GM18868 (cell line): Measurements from ENCODE around the gene ASPRV1.
"Not testable (repeated sequence)": the region's sequence is repeated elsewhere in the genome, so short reads cannot be mapped to it uniquely, and the experiment has no call there.

Experiments used
- ATAC-seq: cut with Tn5 transposase; IDR thresholded peaks from one replicate; pipeline ENCODE4 v1.9.1; 2021; ENCODE audit warnings: mild to moderate bottlenecking, moderate library complexity; ENCODE audit not compliant: unreplicated experiment

The ASPRV1 gene

DNA sequence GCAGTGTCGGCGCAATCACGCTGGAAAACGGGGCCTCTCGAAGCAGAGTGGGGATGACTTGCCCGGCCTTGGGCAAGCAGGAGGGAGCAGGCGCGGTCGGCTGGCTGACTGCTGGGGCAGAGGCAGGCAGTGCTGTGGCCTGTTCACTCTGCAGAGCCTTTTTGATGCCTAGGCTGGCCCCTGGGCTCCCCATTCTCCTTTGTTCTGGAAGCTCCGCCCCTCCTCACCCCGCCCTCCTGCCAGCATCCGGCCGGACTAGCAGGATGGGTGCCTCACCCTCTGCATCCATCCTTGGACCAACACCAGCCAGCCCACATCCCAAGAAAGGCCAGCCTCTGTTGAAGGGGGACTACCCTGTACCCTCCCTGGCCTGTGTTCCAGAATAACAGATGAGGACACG lies at the start of gene ASPRV1:
ASPRV1 (minus strand) TSS at position 136 of the 400 bp plus-strand sequence. CDS start 195 bp downstream, outside the sequence.
- ATAC-seq, result no peak

DNA sequence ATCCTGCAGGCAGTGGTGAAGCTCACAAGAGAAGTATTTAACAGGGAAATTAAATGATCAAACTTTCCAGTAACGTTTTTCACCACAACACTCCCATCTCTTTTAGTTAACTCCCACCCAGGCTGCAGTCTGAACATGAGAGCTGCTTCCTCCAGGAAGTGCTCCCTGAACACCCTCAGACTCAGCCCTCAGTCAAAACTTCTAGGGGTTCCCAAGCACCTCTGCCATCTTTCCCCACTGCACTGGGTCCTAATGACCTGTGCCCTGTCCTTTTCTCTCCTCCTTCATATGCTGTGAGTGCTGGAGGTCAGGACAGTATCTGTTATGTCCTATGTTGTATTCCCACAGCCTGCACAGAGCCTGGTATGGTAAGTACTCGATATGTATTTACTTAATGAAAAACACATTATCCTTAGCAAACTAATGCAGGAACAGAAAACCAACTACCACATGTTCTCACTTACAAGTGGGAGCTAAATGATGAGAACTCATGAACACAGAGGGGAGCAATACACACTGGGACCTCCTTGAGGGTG lies 49.2 kb upstream of the ASPRV1 start:
- ATAC-seq, result no peak

DNA sequence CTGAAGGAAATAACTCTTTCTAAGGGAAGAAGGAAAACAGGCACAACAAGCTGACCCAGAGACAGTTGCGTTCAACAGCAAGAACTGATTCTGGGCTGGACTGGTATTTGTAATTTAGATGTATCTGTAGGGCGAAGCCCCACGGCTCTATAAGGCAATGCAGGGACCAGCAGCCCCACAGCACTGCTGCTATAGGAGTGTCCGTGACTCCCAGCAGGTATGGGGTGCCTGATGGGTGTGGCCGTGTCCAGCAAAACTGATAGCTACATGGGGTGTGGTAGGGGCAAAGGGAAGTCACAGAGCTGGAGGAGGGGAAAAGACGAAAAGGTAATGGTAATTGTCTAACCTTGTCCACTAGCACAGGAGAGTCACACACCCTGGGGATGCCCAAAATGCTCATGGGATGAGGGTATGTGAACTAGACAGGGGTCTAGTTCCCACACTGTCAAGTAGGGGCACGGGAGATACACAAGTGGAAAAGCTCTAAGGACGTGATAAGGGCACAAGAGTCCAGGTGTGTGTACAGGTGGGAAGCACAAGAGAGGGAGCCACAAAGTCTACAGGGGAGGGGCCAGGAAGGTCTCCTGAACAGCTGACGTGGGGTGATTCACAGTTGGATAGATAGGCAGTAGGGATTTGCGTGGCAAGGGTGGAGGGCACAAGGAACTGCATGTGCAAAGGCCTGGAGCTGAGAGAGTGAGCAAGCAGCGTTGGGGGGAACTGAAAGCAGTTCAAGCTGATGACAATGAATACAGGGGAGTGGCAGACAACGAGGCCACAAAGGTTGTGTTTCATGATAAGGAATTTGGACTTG lies 48.5 kb upstream of the ASPRV1 start:
- no peak for ATAC-seq

DNA sequence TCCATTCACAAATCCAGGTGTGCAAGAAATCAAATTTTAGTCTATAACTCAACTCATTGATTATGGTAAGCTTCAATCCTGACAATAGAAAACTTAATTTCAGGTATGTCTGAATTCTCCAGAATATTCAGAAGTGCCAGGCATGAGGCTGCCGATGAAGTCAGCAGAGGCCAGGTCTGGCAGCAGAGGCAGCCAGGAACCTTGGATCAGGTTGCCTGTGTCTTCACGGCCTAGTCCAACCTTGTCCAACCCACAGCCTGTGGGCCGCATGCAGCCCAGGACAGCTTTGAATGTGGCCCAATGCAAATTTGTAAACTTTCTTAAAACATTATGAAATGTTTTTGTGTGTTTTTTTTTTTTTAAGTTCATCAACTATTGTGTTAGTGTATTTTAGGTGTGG lies 46.9 kb upstream of the ASPRV1 start:
- no peak for ATAC-seq

DNA sequence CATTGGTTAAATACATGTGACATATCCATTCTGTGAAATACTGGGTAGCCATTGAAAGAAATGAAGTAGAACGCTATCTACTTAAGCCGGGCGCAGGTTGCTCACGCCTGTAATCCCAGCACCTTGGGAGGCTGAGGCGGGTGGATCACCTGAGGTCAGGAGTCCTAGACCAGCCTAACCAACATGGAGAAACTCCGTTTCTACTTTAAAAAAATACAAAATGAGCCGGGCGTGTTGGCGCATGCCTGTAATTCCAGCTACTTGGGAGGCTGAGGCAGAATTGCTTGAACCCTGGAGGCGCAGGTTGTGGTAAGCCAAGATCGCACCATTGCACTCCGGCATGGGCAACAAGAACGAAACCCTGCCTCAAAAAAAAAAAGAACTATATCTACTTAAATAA lies 45.7 kb upstream of the ASPRV1 start:
- ATAC-seq, result no peak

DNA sequence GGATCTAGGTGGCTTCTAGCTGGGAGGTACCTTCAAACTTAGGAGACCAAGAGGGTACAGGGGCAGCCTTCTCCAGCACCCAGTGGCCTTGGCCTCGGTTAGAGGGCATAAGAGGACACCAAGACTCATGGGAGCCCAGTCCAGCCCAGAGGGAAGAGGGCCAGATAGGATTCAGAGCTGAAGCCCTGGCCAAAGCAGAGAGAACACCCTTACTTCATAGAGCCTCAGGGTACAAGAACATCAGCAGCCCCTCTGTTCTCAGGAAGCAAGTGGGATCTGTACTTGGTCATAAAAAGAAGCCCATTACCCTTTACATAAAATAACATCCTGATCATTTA lies 45.0 kb upstream of the ASPRV1 start:
- ATAC-seq, result no peak

DNA sequence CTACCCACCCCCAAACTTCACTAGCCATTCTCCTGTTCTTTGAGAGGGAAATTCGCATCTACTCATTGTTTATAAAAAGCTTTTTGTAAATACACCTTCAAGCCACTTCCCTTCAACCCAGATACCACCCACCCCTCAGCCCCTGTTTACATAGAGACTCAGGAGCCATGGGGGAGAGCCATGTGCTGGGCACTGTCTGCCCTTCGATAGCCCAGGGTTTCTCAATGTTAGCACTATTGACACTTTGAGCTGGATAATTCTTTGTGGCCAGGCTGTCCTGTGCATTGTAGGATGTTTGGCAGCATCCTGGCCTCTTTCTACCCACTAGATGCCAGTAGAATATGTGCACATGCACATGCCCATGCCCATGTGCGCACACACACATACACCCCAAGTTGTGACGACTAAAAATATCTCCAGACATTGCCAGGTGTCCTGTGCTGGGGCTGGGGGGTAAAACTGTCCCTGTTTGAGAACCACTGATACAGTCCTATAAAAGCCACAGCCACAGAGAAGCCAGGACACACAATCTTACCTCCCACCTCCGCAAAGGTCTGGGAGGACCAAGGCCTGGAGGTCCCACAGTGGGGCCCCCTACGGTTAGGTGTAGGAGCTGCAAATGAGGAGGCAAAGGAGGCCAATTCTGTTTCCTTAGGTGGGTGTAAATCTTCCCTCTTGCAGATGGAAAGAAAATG lies 44.5 kb upstream of the ASPRV1 start:
- no peak for ATAC-seq

DNA sequence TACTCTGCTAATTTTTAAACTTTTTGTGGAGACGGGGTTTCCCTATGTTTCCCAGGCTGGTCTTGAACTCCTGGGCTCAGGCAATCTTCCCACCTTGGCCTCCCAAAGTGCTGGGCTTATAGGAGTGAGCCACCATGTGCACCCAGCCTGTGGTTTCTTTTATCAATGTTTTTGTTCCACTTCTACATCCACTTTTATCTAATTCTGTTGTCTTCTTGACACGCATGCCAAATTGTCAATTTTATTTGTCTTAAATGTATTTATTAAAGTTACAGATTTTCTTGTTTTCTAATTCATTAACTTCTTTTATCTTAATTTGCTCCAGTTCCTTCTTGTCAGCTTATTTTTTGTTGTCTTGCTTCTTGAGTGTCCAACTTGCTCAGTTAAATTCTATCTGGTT lies 43.8 kb upstream of the ASPRV1 start:
- no peak for ATAC-seq

DNA sequence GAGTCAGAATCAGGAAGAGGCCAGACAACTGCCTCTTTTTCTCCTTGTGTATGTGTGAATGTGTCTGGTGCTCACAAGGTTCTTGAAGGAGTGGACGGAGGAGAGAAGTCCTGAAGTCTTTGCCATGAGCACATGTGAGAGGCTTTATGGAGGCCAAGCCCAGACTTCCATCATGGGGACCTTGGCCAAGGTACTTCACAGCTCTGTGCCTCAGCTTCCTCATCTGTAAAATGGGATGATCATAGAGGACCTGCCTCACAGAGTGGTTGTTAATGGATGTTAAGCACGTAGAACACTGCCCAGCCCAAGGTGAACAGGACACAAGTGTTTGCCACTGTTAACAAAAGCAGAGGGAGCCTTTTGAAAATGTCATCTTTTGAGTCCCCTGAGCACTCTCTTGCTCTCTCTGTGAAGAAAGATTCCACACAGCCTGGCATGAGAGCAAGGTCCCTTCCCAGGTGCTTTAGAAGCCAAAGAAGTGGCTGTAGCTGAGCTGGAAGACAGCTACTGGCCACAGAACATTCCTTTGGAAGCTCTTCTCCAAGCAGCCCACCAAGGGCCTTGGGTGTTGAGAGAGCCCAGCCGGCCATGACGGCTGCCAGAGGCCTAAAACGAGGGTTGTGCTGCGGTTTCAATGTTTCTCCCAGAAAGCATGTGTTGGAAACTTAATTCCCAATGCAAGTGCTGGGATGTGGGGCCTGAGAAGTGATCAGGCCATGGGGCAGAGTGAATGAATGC lies 41.8 kb upstream of the ASPRV1 start:
- no peak for ATAC-seq

DNA sequence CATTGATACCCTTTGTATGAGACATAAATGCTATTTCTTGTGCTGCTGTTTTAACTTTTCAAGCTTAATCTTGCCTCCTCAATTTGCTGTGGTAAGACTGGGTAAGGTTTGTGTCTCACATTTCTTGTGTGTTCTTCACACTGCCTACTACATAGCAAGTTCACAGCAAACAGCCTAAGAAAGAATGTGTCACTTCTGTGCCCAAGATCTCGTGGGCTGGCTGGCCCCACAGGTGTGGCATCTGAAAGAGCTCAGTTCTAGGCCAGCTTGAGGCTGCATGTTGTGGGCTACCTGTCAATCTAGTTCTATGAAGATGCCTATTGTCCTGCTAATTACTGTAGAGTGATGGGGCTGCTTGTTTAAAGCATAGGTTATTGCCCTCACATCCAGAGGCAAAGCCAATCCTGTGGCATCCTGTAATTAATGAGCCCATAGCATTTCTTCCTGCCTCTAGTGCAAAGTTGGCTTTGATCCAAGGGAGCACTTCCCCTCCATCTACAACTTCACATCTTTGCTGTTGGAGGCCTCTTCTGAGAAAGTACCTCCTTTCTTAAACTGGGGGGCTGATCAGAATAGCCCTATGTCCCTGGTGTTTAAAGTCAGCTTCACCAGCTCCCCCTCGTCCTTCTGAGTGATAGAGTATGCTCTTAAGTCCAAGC lies 40.9 kb upstream of the ASPRV1 start:
- ATAC-seq, result no peak

DNA sequence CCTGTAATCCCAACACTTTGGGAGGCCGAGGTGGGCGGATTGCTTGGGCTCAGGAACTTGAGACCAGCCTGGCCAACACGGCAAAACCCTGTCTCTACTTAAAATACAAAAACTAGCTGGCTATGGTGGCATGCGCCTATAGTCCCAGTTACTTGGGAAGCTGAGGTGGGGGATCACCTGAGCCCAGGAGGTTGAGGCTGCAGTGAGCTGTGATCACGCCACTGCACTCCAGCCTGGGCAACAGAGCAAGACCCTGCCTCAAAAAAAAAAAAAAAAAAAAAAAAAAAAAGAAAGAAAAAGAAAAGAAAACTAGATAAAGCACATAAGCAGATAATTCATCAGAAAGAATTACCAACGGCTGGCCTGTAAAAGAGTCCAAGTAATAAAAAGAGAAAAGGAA lies 39.1 kb upstream of the ASPRV1 start:
- ATAC-seq, result not testable (repeated sequence)

DNA sequence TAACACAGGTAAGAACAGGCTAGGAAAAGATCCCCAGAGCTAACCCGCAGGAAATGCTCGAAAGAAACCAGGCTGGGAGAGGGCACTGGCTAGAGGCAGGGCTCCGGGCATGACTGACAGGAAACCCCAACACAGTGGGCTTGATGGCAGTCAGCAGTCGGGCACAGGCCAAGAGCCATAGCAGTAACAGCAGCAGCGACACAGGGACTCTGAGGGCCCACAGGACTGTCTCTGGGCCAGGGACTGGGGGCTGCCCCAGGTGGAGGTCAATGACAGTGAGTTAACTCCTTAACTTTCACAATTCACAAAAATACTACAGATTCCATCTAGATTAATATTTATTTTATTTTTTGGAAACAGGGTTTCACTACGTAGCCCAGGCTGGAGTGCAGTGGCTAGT lies 37.3 kb upstream of the ASPRV1 start:
- no peak for ATAC-seq

DNA sequence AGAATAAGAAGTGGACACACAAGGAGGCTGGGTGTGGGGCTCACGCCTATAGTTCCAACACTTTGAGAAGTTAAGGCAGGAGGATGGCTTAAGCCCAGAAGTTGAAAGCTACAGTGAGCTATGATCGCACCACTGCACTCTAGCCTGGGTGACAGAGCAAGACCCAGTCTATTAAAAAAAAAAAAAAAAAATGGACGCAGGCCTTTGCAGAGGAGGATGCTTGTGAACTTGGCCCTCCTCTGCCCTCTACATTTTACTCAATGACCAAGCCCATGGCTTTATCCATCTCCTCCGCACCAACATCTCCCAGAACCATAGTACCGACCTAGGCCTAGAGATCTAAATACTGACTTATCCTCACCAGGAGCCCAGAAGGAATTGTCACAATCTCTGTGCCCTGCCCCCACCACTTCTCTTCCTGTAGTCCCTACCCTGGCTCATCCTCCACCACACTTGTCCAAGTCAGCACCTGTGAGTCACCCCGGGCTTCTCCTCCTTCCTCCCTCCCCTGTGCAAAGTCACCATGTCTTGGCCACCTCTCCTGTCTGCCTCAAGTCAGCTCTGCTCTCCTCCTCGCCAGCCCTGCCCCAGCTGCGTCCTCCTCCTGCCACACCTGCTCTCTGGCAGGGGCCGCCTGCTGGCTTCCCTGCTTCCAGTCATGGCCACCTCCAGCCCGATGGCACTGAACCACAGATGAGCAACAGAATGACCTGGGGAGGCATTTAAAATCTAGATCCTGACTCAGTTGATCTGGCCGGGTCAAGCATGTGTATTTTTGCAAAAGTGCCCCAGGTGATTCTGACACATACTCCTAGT lies 35.8 kb upstream of the ASPRV1 start:
- no peak for ATAC-seq

DNA sequence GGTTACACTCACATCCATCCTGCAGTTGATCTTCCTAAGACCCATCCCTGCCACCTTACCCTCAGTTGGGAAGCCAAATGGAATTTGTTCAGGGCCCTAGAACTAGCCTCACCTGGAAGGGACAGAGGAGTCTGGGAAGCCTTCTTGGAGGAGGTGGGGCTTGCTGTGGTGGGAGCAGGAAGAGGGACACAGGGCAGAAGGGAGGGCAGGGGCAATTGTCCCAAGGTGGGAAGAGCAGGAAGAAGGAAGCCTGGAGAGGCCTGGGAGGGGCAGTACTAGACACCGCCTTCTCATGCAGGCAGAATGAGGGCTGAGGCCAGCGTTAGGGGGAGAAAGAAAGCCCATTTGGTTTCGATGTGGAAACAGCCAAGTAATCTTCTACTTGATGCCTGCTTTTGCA lies 34.1 kb upstream of the ASPRV1 start:
- ATAC-seq, result no peak

DNA sequence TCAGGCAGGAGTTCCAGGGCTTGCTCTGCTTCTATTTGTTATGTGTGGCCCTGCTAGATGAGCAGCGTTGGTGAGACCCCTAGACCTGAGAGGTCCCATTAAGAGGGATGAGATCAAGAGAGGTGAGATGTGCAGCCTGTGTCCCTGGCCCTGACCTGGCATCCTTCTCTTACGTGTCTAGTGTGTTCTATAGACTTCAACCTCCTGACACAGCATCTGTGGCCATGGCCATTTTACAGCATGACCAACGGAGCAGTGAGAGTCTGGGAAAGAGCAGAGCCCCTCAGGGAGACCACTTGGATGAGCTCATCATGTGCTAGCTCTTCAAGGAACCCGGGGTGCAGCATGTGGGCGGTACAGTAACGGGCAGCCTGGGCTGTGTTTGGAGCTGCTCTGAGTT lies 32.7 kb upstream of the ASPRV1 start:
- ATAC-seq, result no peak

DNA sequence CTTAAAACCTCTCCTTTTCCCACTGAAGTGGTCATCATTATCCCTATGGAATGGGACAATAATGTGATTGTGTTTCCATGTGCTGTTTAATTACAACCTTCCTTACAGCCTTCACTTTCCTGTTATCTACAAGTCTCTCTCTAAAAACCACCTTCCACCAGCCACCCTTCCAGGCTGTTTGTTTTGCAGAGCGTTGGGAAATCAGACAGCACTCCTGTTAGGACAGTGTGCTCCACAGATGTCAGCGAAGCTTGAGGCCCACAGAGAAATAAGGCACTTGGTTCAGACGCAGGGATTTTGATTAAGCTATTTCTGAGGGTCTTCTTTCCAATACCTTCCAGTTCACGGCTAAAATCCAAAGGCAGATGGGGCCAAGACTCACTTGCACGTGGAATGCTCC lies 32.3 kb upstream of the ASPRV1 start:
- ATAC-seq, result no peak

DNA sequence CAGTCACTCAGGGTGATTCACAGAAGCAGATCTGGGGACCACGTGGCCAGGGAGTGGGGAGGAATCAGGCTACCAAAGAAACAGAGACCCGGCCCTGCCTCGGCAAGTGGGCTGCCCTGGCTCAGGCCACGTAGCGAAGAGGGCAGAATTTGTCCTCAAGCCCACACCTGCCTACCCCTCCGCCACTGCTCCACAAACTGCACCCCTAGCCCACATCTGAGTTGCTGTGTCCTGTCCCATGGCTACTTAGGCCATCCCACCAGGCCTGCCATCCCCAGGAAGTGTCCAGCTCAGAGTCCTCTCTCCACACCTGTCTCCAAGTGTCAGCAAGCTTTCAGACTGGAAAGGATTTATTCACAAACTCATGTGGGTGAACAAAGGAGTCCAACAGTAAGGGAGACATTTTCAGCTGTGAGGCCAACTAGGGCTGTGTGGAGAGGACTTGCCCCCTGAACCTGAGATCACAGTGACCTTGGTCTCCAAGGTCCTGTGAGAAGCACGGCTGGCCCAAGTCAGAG lies 31.7 kb upstream of the ASPRV1 start:
- ATAC-seq, result no peak

DNA sequence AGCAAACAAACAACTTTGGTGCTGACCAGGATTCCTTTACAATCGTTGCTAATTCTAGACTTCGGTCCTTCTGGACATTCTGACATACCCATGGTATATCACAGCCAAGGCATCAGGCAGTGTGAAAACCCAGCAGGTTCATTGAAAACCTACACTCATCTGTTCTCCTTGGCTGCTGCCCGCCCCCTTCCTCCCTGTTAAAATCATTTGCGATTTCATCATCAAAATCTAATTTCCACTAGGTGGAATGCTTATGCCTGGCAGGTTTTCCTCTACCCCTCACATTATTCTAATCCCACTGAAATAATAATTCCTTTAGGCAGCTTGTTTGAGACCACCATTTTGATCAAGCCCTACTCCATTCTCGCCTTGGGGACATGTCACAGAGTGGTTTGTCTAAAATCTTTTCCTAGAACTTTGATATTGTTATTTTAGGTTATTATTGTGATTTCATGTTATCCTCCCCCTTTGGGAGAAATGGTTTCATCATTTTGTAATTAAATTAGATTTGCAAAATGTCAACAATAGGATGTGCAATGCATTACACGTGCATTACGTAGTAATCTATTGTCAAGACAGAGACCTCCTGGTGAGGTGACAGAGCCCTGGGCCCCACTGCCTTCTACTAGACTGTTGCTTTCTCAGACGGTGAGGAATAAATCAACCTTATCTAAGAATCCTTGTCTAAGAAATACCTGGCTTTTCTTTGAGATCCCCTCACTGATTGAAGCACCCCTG lies 31.0 kb upstream of the ASPRV1 start:
- no peak for ATAC-seq

DNA sequence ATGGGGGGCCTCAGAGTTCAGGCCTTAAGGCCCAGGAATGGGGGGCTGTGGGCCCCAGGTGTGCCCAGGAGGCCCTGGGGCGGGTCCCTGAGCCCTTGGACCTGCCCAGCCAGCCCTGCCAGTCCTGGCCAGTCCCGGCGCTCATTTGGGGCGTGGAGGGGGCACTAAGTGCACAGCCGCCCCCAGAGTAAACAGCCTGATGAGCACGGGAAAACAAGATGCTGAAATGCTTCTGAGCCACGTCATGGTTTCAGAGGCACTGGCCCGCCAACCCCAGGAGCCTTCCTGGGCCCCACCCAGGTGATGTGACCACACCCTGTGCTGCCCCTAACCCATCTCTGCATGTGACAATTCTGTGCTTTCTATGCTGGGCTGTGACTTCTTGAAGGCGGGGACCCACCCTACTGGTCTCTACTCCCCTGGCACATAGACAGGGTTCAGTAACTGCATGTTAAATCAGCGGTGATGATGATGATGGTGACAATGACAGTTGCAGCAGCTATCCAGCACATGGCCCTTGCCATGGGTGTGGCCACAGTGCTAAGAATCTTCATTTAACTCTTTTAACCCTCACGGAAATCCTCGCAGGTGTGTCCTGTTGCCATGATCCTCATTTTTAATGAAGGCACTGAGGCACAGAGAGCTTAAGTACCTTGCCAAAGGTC lies 28.1 kb upstream of the ASPRV1 start:
- no peak for ATAC-seq
